ACHN (cell line): Measurements from ENCODE around the gene C2CD4B.
A peak's percentile ranks its signal among the peaks of the same experiment; 100 is the strongest.

ENCODE experiments used
- DNase-seq: peaks from one replicate; pipeline ENCODE4 v3.0.0-alpha.2; 2015
- in situ Hi-C: cut with HindIII; loops from 2 replicates; pipeline ENCODE4 v1.10.0; 2017; ENCODE audit warnings: low sequenced_read_pairs, low pct_ligation_motif_present, low pct_unique_long_range_greater_than_20kb

C2CD4B gene

GRCh38 chr15:62124176-62124972 is 40.7 kb downstream of the C2CD4B start:
- in situ Hi-C loops, result no loop called here
- DNase-seq, result no peak

- DNase-seq, result no peak
- in situ Hi-C loops, result no loop called here
These were observed 42.8 kb downstream of the C2CD4B start for GRCh38 chr15:62122249-62122648.

GRCh38 chr15:62121273-62122015 is 43.6 kb downstream of the C2CD4B start:
- in situ Hi-C loops, result no loop called here
- no peak for DNase-seq

GRCh38 chr15:62120776-62121175 is 44.3 kb downstream of the C2CD4B start:
- in situ Hi-C loops, result no loop called here
- DNase-seq, result no peak

GRCh38 chr15:62119874-62120273 is 45.2 kb downstream of the C2CD4B start:
- no peak for DNase-seq
- in situ Hi-C loops, result no loop called here

GRCh38 chr15:62119227-62119864 is 45.7 kb downstream of the C2CD4B start:
- in situ Hi-C loops, result no loop called here
- DNase-seq, result peak; percentile 85

- in situ Hi-C loops, result no loop called here
- DNase-seq, result peak; percentile 4
These were observed 46.4 kb downstream of the C2CD4B start for GRCh38 chr15:62118520-62119226.

- DNase-seq, result peak; percentile 35
- in situ Hi-C loops, result no loop called here
These were observed 49.2 kb downstream of the C2CD4B start for GRCh38 chr15:62115847-62116246.
